Hair follicle dermal papilla cell (primary cell): ENCODE measurements around the gene RPL7L1. TPM values are rescaled to one million over a fixed set of nuclear protein-coding genes. Genes with fewer than 3 reads are reported as not detected.

Experiments
- total RNA-seq: library from RNA; depleted of rRNA; stranded (reverse); fragments of >200 nt; gene quantifications from 2 replicates; pipeline ENCODE4 v1.2.3, GENCODE V29; 2012

Gene RPL7L1
- total RNA-seq: 81.2 and 95.1 TPM in 2 replicates

GRCh38 chr6:42879372-42880239 is at the start of gene RPL7L1:
Gene RPL7L1, plus strand, starts transcription at chr6:42879616. Its CDS starts 295 bp downstream, at chr6:42879911.

DNA sequence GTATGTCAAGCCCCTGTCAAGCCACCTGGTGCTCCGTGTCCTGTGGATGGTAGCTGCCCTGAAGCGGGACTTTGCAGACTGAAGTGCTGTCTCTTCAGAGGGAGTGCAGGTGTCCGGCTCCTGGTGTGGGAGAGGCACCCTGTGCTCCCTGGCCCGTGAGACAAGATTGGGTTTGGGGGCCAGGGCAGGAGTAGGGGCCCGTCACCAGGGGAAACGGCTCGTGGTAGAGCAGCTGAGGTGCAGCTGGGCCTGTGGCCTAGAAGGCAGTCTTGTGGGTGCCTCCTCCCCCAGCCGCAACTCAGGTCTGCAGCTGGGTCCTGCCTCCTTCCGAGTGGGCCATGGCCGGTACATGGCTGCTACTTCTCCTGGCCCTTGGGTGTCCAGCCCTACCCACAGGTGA is 36.3 kb downstream of the RPL7L1 start, which contains the start of gene PTCRA:
Gene PTCRA, plus strand, starts transcription at position 322 of the 400 bp plus-strand sequence. Its CDS starts 17 bp downstream, at position 339.

DNA sequence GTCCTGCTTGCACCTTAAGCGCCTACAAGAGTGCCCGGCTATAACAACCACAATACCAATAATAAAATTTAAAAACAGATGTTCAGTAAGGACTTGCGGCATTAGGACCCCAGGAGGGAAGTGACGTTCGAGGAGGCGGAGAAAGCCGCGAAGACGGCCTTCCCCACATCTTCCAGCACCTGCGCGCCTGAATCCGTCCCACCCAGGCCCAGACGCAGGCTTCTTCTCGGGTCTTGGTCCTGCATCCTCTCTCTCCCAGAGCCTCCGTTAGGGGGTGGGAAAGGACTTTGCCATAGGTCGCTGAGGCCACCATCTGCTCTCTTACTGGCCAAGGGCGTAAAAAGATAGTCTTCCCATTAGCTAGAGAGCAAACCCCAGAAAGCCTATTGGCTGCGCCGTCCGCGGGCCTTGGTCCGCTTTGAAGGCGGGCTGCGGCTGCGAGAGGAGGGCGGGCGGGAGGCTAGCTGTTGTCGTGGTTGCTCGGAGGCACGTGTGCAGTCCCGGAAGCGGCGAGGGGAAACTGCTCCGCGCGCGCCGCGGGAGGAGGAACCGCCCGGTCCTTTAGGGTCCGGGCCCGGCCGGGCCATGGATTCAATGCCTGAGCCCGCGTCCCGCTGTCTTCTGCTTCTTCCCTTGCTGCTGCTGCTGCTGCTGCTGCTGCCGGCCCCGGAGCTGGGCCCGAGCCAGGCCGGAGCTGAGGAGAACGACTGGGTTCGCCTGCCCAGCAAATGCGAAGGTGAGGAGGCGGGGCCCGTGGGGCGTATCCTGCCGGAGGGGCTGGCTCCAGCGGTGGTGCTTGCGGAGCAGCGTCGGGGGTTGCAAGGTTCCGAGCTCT is 49.8 kb downstream of the RPL7L1 start, which contains the start of gene CNPY3:
Gene CNPY3, plus strand, starts transcription at position 495 of the 835 bp plus-strand sequence. Its CDS starts 91 bp downstream, at position 586.

Other genes starting within 250 kb of the RPL7L1 start
- 2.2 and 2.9 TPM in 2 replicates for gene PRPH2, start 157.0 kb upstream of the RPL7L1 start, total RNA-seq
- gene TBCC, start 133.5 kb upstream of the RPL7L1 start, total RNA-seq: 36.8 and 40.1 TPM in 2 replicates
- 9.8 and 10.5 TPM in 2 replicates for gene BICRAL, start 97.6 kb upstream of the RPL7L1 start, total RNA-seq
- gene PTCRA, start 36.4 kb downstream of the RPL7L1 start, total RNA-seq: not detected in 2 replicates
- gene CNPY3, start 49.9 kb downstream of the RPL7L1 start, total RNA-seq: 31.5 and 36.7 TPM in 2 replicates
- gene GNMT, start 81.1 kb downstream of the RPL7L1 start, total RNA-seq: 0.16 and 0.36 TPM in 2 replicates
- 32.2 and 48.8 TPM in 2 replicates for gene PEX6, start 99.6 kb downstream of the RPL7L1 start, total RNA-seq
- 36.2 and 41.2 TPM in 2 replicates for gene PPP2R5D, start 105.0 kb downstream of the RPL7L1 start, total RNA-seq
- 26.4 and 29.3 TPM in 2 replicates for gene MEA1, start 134.3 kb downstream of the RPL7L1 start, total RNA-seq
- 111 and 112 TPM in 2 replicates for gene KLHDC3, start 134.6 kb downstream of the RPL7L1 start, total RNA-seq
- 75.5 and 82.8 TPM in 2 replicates for gene RRP36, start 142.0 kb downstream of the RPL7L1 start, total RNA-seq
- 87.6 and 93.6 TPM in 2 replicates for gene CUL7, start 174.2 kb downstream of the RPL7L1 start, total RNA-seq
- gene MRPL2, start 179.8 kb downstream of the RPL7L1 start, total RNA-seq: 13.7 and 14.4 TPM in 2 replicates
- 17.2 and 20.1 TPM in 2 replicates for gene KLC4, start 180.0 kb downstream of the RPL7L1 start, total RNA-seq
- 361 and 514 TPM in 2 replicates for gene PTK7, start 196.7 kb downstream of the RPL7L1 start, total RNA-seq